Measurements from ENCODE around the gene MEN1.
A peak's percentile ranks its signal among the peaks of the same experiment; 100 is the strongest.
"Not testable (repeated sequence)": the region's sequence is repeated elsewhere in the genome, so short reads cannot be mapped to it uniquely, and the experiment has no call there.

Gene MEN1

GRCh38 chr11:64834031-64834722 lies 23.8 kb upstream of the MEN1 start:
- no peak for DNase-seq (ENCODE audit: low spot score)

GRCh38 chr11:64833509-64833908 lies 23.2 kb upstream of the MEN1 start:
- DNase-seq (ENCODE audit: low spot score) = no peak

- DNase-seq (ENCODE audit: low spot score) = no peak
Observed at GRCh38 chr11:64833198-64833502, 22.8 kb upstream of the MEN1 start.

GRCh38 chr11:64832467-64833197 lies 22.3 kb upstream of the MEN1 start:
- no peak for DNase-seq (ENCODE audit: low spot score)

GRCh38 chr11:64831411-64831891 lies 21.1 kb upstream of the MEN1 start:
- peak; percentile 65 for DNase-seq (ENCODE audit: low spot score)

GRCh38 chr11:64829536-64830251 lies 19.3 kb upstream of the MEN1 start:
- no peak for DNase-seq (ENCODE audit: low spot score)

- no peak for DNase-seq (ENCODE audit: low spot score)
Observed at GRCh38 chr11:64827451-64827839, 17.1 kb upstream of the MEN1 start.

GRCh38 chr11:64826578-64827450 lies 16.5 kb upstream of the MEN1 start:
- no peak for DNase-seq (ENCODE audit: low spot score)

- no peak for DNase-seq (ENCODE audit: low spot score)
Observed at GRCh38 chr11:64826062-64826461, 15.7 kb upstream of the MEN1 start.

GRCh38 chr11:64823568-64824119 lies 13.3 kb upstream of the MEN1 start:
- no peak for DNase-seq (ENCODE audit: low spot score)

GRCh38 chr11:64817476-64817875 lies 7.1 kb upstream of the MEN1 start:
- no peak for DNase-seq (ENCODE audit: low spot score)

GRCh38 chr11:64815433-64815832 lies 5.1 kb upstream of the MEN1 start:
- DNase-seq (ENCODE audit: low spot score) = not testable (repeated sequence)

GRCh38 chr11:64814712-64815187 lies 4.4 kb upstream of the MEN1 start:
- DNase-seq (ENCODE audit: low spot score) = no peak

- DNase-seq (ENCODE audit: low spot score) = no peak
Observed at GRCh38 chr11:64813826-64814225, 3.5 kb upstream of the MEN1 start.

- no peak for DNase-seq (ENCODE audit: low spot score)
Observed at GRCh38 chr11:64810891-64811272, 531 bp upstream of the MEN1 start.

- DNase-seq (ENCODE audit: low spot score) = no peak
Observed at GRCh38 chr11:64809781-64810241, 540 bp downstream of the MEN1 start.

GRCh38 chr11:64805481-64805880 lies 4.9 kb downstream of the MEN1 start:
- no peak for DNase-seq (ENCODE audit: low spot score)

- DNase-seq (ENCODE audit: low spot score) = no peak
Observed at GRCh38 chr11:64804346-64805210, 5.8 kb downstream of the MEN1 start.

- no peak for DNase-seq (ENCODE audit: low spot score)
Observed at GRCh38 chr11:64803846-64804345, 6.5 kb downstream of the MEN1 start.
